Body of pancreas (tissue), 4 donors: Measurements from ENCODE around the gene RPS6KA2. TPM values are rescaled to one million over a fixed set of nuclear protein-coding genes. Genes with fewer than 3 reads are reported as not detected.

Experiments
- ATAC-seq: fragments of 150-250 bp; one replicate; pipeline ENCODE4 v1.9.1; 2016
- DNase-seq, 4 donors: peaks; one replicate each; pipeline ENCODE4 v3.0.0-alpha.2; 2019
- H3K27ac ChIP-seq, 4 donors: fragments of 200-600 bp; sonication (generic); 1 replicate in 3 of 4; 2 replicates in 1 of 4; pipeline versions ENCODE4 v1.5.1 to v1.6.1; 2016 to 2019; ENCODE audit warnings: mild to moderate bottlenecking in 1 of 4, mixed read lengths in 1 of 4, moderate library complexity in 1 of 4
- H3K27me3 ChIP-seq, 2 donors: fragments of 200-600 bp; sonication (generic); one replicate each; pipeline ENCODE4 v1.6.0; 2016; ENCODE audit warnings: mild to moderate bottlenecking in 1 of 2
- H3K36me3 ChIP-seq, 2 donors: fragments of 200-600 bp; sonication (generic); replicated peaks in 1 of 2; 2 replicates each; pipeline ENCODE4 v1.5.1; 2016; ENCODE audit warnings: low read depth in 2 of 2; ENCODE audit not compliant: insufficient read depth in 1 of 2
- H3K4me1 ChIP-seq: fragments of 200-600 bp; sonication (generic); one replicate; pipeline ENCODE4 v1.6.0; 2016
- H3K4me3 ChIP-seq, 2 donors: fragments of 200-600 bp; sonication (generic); 1 replicate in 1 of 2; 2 replicates in 1 of 2; pipeline ENCODE4 v1.5.1; 2016 to 2019
- H3K9me3 ChIP-seq, 3 donors: fragments of 200-600 bp; sonication (generic); 1 replicate in 2 of 3; 2 replicates in 1 of 3; pipeline ENCODE4 v1.5.1; 2016
- CTCF ChIP-seq, 7 experiments: fragments of 450-650 bp in 4 of 7; fragments of 200-600 bp in 3 of 7; sonication (generic) in 3 of 7; IDR thresholded peaks; one replicate each; pipeline ENCODE4 v1.5.1; 2016 to 2019; ENCODE audit warnings: antibody characterized with exemption in 7 of 7
- POLR2A ChIP-seq, 3 donors: fragments of 450-650 bp; IDR thresholded peaks; one replicate each; pipeline ENCODE4 v1.6.1; 2016; ENCODE audit warnings: antibody characterized with exemption in 3 of 3, mild to moderate bottlenecking in 2 of 3
- WGBS, 2 donors: methylation state at CpG; one replicate each; pipeline ENCODE4 v1.1.5; 2017; 5-methylcytosine and 5-hydroxymethylcytosine counted together
- intact Hi-C: fragments of 100-400 bp; cut with DNase I; formaldehyde crosslinking; loops from one replicate; pipeline ENCODE4 v1.15.1; 2023
- total RNA-seq, 2 donors: library from RNA; depleted of rRNA; stranded (reverse); fragments of >200 nt; gene quantifications; one replicate each; pipeline ENCODE4 v1.1.0, GENCODE V29; 2016

RPS6KA2 gene
- total RNA-seq, 2 donors from 2014 or later: 24.4 to 53.7 TPM

GRCh38 chr6:166556863-166557322 is 70.2 kb downstream of the RPS6KA2 start:
- H3K27me3 ChIP-seq: no peaks in the 10 kb centered on the region
- peak overlapping the region; percentile 72 to 88 (median 82) for H3K27ac ChIP-seq
- intact Hi-C loops: no loop called here
- H3K4me1 ChIP-seq: peaks cover 23% of the 10 kb centered on the region
- no peaks in the 10 kb centered on the region for H3K36me3 ChIP-seq
- H3K4me3 ChIP-seq: no peak overlapping the region
- ATAC-seq (peak; percentile 99), DNase-seq (peak; percentile 91 to 98 (median 95))
- TF ChIP-seq CTCF (IDR thresholded peaks at IDR 0.05) (peak in 3 of 7 experiments; percentile 8 to 28 (median 10)), POLR2A (IDR thresholded peaks at IDR 0.05) (peak in 2 of 3 donors; percentile 51 to 59)
- no peaks in the 10 kb centered on the region for H3K9me3 ChIP-seq
- 40 to 52% methylated on average over 5 to 16 of the region's 16 CpGs for WGBS, 2 donors

- Histone ChIP-seq H3K9me3 (no peaks in the 10 kb centered on the region), H3K4me1 (peaks cover 23% of the 10 kb centered on the region), H3K27ac (peak overlapping the region; percentile 14 to 88 (median 76)), H3K4me3 (no peak overlapping the region), H3K36me3 (no peaks in the 10 kb centered on the region), H3K27me3 (no peaks in the 10 kb centered on the region)
- intact Hi-C loops: no loop called here
- ATAC-seq: no peak
- DNase-seq: no peak
- TF ChIP-seq POLR2A (IDR thresholded peaks at IDR 0.05): no peak
- TF ChIP-seq CTCF (IDR thresholded peaks at IDR 0.05): no peak
These were observed 70.7 kb downstream of the RPS6KA2 start for GRCh38 chr6:166556336-166556735.

GRCh38 chr6:166555086-166555485 is 72.0 kb downstream of the RPS6KA2 start:
- Histone ChIP-seq H3K27me3 (no peaks in the 10 kb centered on the region), H3K27ac (no peak overlapping the region), H3K9me3 (no peaks in the 10 kb centered on the region), H3K4me3 (no peak overlapping the region), H3K4me1 (peaks cover 23% of the 10 kb centered on the region), H3K36me3 (no peaks in the 10 kb centered on the region)
- WGBS, 2 donors: 78 to 86% methylated on average over 5 to 6 of the region's 6 CpGs
- intact Hi-C loops: no loop called here
- DNase-seq (no peak), ATAC-seq (no peak)
- no peak for TF ChIP-seq POLR2A (IDR thresholded peaks at IDR 0.05)
- TF ChIP-seq CTCF (IDR thresholded peaks at IDR 0.05): no peak

- intact Hi-C loops: no loop called here
- H3K27me3 ChIP-seq: no peaks in the 10 kb centered on the region
- H3K36me3 ChIP-seq: no peaks in the 10 kb centered on the region
- 80 to 87% methylated on average over 8 of the region's 8 CpGs for WGBS, 2 donors
- DNase-seq: no peak
- peaks cover 23% of the 10 kb centered on the region for H3K4me1 ChIP-seq
- H3K4me3 ChIP-seq: no peak overlapping the region
- peak overlapping the region in 1 of 4 donors; percentile 37 for H3K27ac ChIP-seq
- TF ChIP-seq CTCF (IDR thresholded peaks at IDR 0.05) (no peak), POLR2A (IDR thresholded peaks at IDR 0.05) (no peak)
- no peaks in the 10 kb centered on the region for H3K9me3 ChIP-seq
- ATAC-seq: no peak
These were observed 72.7 kb downstream of the RPS6KA2 start for GRCh38 chr6:166554316-166554715.

GRCh38 chr6:166553563-166554271 is 73.3 kb downstream of the RPS6KA2 start:
- peaks cover 23% of the 10 kb centered on the region for H3K4me1 ChIP-seq
- TF ChIP-seq CTCF (IDR thresholded peaks at IDR 0.05) (no peak), POLR2A (IDR thresholded peaks at IDR 0.05) (no peak)
- H3K27ac ChIP-seq: peak overlapping the region in 2 of 4 donors; percentile 29 to 37
- WGBS, 2 donors: 84 to 86% methylated on average over 13 of the region's 13 CpGs
- ATAC-seq (no peak), DNase-seq (peak in 1 of 4 donors; percentile 30)
- H3K36me3 ChIP-seq: no peaks in the 10 kb centered on the region
- intact Hi-C loops: no loop called here
- H3K27me3 ChIP-seq: no peaks in the 10 kb centered on the region
- H3K9me3 ChIP-seq: no peaks in the 10 kb centered on the region
- H3K4me3 ChIP-seq: no peak overlapping the region
